Nephron progenitor cell (in vitro differentiated cells): ENCODE data around the gene FRMPD4.

Source experiments
- DNase-seq: peaks from one replicate; pipeline ENCODE4 v3.0.0; 2021
- H3K27ac Mint-ChIP-seq: 2 replicates; pipeline ENCODE4 v1.8.0; 2021; ENCODE audit warnings: mild to moderate bottlenecking, moderate library complexity, mixed read lengths
- H3K27me3 Mint-ChIP-seq: 2 replicates; pipeline ENCODE4 v1.8.0; 2021; ENCODE audit warnings: mild to moderate bottlenecking, low read depth, mixed read lengths; ENCODE audit not compliant: poor library complexity
- H3K36me3 Mint-ChIP-seq: 2 replicates; pipeline ENCODE4 v1.8.0; 2021; ENCODE audit warnings: low read depth, mixed read lengths
- H3K4me1 Mint-ChIP-seq: 2 replicates; pipeline ENCODE4 v1.8.0; 2021; ENCODE audit warnings: mixed read lengths
- H3K4me3 Mint-ChIP-seq: 2 replicates; pipeline ENCODE4 v1.8.0; 2021; ENCODE audit warnings: mild to moderate bottlenecking, moderate library complexity, mixed read lengths
- H3K9me3 Mint-ChIP-seq: 2 replicates; pipeline ENCODE4 v1.8.0; 2021; ENCODE audit warnings: mild to moderate bottlenecking, moderate library complexity, mixed read lengths
- TF ChIP-seq, protein P1 (sequence below): fragments of 200-600 bp; sonication (generic); IDR thresholded peaks from 2 replicates; pipeline ENCODE4 v1.5.0; 2021; ENCODE audit warnings: antibody characterized with exemption

The FRMPD4 gene

DNA sequence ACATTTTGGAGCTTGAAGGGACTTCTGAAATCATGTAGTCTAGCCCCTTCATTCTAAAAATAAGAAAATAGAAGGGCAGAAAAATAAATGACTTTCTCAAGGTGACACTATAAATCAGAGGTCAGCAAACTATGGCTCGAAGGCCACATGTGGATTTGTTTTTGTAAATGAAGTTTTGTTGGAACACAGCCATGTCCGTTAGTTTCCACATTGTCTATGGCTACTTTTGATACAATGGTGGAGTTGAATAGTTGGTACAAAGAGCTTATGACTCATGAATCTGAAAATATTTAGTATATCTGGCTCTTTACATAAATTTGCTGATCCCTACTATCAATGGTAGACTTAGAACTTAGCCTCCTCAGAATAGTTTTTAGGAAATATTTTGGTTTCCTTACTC lies 350.5 kb downstream of the FRMPD4 start:
- H3K4me3 Mint-ChIP-seq = no peak overlapping the region
- no peaks in the 10 kb centered on the region for H3K27me3 Mint-ChIP-seq
- H3K9me3 Mint-ChIP-seq = peaks cover 12% of the 10 kb centered on the region
- TF ChIP-seq, protein P1, sequence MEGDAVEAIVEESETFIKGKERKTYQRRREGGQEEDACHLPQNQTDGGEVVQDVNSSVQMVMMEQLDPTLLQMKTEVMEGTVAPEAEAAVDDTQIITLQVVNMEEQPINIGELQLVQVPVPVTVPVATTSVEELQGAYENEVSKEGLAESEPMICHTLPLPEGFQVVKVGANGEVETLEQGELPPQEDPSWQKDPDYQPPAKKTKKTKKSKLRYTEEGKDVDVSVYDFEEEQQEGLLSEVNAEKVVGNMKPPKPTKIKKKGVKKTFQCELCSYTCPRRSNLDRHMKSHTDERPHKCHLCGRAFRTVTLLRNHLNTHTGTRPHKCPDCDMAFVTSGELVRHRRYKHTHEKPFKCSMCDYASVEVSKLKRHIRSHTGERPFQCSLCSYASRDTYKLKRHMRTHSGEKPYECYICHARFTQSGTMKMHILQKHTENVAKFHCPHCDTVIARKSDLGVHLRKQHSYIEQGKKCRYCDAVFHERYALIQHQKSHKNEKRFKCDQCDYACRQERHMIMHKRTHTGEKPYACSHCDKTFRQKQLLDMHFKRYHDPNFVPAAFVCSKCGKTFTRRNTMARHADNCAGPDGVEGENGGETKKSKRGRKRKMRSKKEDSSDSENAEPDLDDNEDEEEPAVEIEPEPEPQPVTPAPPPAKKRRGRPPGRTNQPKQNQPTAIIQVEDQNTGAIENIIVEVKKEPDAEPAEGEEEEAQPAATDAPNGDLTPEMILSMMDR = no peak
- no peak for DNase-seq
- H3K27ac Mint-ChIP-seq = no peak overlapping the region
- no peaks in the 10 kb centered on the region for H3K4me1 Mint-ChIP-seq
- H3K36me3 Mint-ChIP-seq = no peaks in the 10 kb centered on the region

DNA sequence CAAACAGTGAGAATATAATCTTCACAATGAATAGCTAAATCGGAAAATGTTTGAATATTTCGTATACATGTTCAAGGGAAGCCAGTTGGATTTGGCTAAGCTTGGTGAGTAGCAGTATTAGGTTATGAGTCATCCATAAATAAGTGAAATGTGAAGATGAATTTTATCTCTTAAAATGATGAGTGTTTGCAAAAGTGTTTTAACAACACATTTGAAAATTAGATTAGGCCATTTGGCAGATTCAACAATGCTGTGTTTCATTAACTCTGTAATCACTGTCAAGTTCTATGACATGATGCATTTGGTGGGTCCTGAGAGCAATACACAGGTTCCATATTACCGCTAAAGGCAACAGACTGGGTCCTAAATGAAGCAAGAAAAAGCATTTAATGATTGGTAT lies 351.1 kb downstream of the FRMPD4 start:
- H3K4me1 Mint-ChIP-seq = no peaks in the 10 kb centered on the region
- peaks cover 12% of the 10 kb centered on the region for H3K9me3 Mint-ChIP-seq
- TF ChIP-seq, protein P1 = no peak
- no peak overlapping the region for H3K4me3 Mint-ChIP-seq
- H3K27ac Mint-ChIP-seq = no peak overlapping the region
- no peak for DNase-seq
- H3K36me3 Mint-ChIP-seq = no peaks in the 10 kb centered on the region
- H3K27me3 Mint-ChIP-seq = no peaks in the 10 kb centered on the region

DNA sequence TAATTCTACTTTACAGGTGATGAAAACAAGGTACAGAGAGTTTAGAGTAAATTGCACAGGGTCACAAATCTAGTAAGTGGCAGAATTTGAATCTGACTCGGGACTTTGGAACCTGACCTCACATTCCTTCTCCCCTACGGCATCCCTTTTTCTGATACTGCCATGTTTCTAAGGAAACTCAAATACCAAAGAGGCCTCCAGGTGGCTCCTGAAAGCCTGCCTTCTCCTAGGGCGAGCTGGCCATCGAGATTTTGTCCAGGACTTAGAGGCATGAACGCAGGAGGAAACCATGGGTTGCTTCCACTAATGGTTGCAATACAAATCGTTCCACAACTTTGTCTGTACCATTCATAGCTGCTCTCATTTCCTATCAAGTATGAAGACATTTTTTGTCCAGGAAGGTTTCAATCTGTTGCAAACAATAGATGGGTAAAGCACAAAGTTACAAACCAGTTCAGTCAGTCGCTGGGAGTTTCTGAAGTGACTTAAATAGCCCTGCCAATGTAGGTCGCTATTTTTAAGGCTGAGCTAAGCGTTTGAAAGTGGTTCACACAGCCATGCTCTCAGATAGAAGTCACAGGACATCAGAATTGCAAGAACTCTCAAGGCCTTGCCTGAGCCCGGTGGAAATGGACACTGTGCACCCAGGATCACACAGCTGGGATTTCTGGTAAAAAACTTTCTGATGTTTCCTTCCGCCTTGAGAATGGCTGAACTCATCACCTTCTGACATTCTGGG lies 356.3 kb downstream of the FRMPD4 start:
- H3K9me3 Mint-ChIP-seq = peaks cover 7% of the 10 kb centered on the region
- no peak overlapping the region for H3K4me3 Mint-ChIP-seq
- no peaks in the 10 kb centered on the region for H3K27me3 Mint-ChIP-seq
- DNase-seq = no peak
- no peaks in the 10 kb centered on the region for H3K36me3 Mint-ChIP-seq
- TF ChIP-seq, protein P1 = no peak
- H3K4me1 Mint-ChIP-seq = no peaks in the 10 kb centered on the region
- no peak overlapping the region for H3K27ac Mint-ChIP-seq

DNA sequence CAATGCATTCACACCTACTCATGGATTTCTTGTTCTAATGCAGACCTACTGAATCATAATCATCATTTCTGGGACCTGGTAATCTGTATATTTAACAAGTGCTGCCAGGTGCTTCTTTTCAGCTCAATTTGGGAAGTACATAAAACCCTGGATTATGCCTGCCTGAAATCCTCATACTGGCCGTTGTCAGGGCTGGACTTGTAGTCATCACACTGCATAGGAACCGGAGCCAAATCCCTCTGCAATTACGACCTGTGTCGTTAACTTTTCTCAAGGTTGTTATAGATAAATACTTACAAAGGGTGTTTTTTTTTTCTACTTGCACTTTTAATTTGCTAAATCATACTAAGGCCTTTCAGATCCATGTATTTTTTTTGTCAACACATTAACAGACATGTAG lies 358.1 kb downstream of the FRMPD4 start:
- DNase-seq = no peak
- no peak overlapping the region for H3K27ac Mint-ChIP-seq
- TF ChIP-seq, protein P1 = no peak
- no peaks in the 10 kb centered on the region for H3K4me1 Mint-ChIP-seq
- no peaks in the 10 kb centered on the region for H3K36me3 Mint-ChIP-seq
- no peak overlapping the region for H3K4me3 Mint-ChIP-seq
- H3K9me3 Mint-ChIP-seq = peaks cover 5% of the 10 kb centered on the region
- no peaks in the 10 kb centered on the region for H3K27me3 Mint-ChIP-seq

DNA sequence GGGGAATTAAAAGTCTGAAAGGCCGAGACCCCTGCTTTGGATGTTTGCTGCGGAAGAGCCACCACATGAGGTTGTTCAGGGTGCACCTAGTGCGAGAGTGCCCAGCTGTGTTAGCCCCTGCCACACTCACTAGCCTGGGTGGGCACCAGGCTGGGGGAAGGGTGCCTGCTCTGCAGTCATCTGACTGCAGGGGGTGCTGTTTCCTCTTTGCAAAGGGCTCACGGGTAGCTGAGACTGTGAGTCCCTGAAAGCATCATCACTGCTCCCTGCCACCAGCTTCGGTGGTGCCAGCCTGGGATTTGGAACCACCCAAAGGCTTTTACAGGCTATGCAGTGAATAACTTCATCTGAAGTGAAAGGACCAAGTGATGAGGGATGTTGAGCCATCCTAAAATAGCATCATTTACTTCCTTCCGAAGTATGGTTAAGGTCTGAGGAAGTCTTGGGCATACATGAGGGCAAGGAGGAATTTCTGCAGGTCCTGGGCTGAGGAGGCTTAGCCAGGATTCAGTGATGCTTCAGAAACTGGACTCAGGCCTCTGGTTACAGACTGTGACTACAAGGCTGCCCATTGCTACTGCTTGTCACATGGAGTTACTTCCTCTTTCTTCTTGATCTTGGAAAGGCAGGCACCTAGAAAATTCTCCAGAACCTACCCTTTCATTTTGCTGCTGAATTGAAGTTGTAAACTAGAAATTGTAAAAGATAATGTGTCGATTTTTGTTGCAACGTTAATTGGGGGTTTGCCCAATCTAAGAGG lies 359.7 kb downstream of the FRMPD4 start:
- H3K36me3 Mint-ChIP-seq = no peaks in the 10 kb centered on the region
- H3K27me3 Mint-ChIP-seq = peaks cover 5% of the 10 kb centered on the region
- H3K4me3 Mint-ChIP-seq = no peak overlapping the region
- H3K4me1 Mint-ChIP-seq = no peaks in the 10 kb centered on the region
- no peak overlapping the region for H3K27ac Mint-ChIP-seq
- H3K9me3 Mint-ChIP-seq = peaks cover 8% of the 10 kb centered on the region
- TF ChIP-seq, protein P1 = peak; percentile 34
- DNase-seq = peak; percentile 25
